Endothelial cell of umbilical vein (primary cell): ENCODE data around the gene MXI1. TPM values are rescaled to one million over a fixed set of nuclear protein-coding genes. Genes with fewer than 3 reads are reported as not detected.
"Not testable (repeated sequence)": the region's sequence is repeated elsewhere in the genome, so short reads cannot be mapped to it uniquely, and the experiment has no call there.

Experiments used
- BruUV-seq: library from RNA; stranded (reverse); fragments of 400-500 nt; replicated peaks from 2 replicates; lab custom pipeline; 2021; lab: Mats Ljungman, UMichigan
- CTCF ChIA-PET: fragments of 300-600, 350-600 bp; sonication (Branson Sonifier 250); formaldehyde crosslinking; loops from one replicate; lab custom pipeline; 2021; ENCODE audit warnings: antibody characterized with exemption, inconsistent platforms; lab: Charles Lee
- POLR2A ChIA-PET: fragments of 300-600, 350-600 bp; sonication (Branson Sonifier 250); formaldehyde crosslinking; loops from one replicate; lab custom pipeline; 2021; ENCODE audit warnings: antibody characterized with exemption, inconsistent platforms; lab: Charles Lee
- DNase-seq: peaks from one replicate; pipeline ENCODE4 v3.0.0-alpha.2; 2011; ENCODE audit warnings: low read depth, low spot score
- FAIRE-seq: peaks from 2 replicates; lab custom pipeline; 2011; peaks lifted over from hg19 to GRCh38; lab: Jason Lieb, UNC
- H2AFZ ChIP-seq: 2 replicates; pipeline ENCODE4 v1.6.0; 2012; ENCODE audit warnings: low read depth, low read length, control low read depth, inconsistent platforms
- H3K27ac ChIP-seq: 2 replicates; pipeline ENCODE4 v1.5.1; 2011; ENCODE audit warnings: low read depth, mild to moderate bottlenecking, control low read depth, low read length, moderate library complexity; ENCODE audit not compliant: insufficient read depth
- H3K27me3 ChIP-seq, 2 experiments: 2 replicates each; pipeline versions ENCODE4 v1.6.0 to v1.6.1; 2011; ENCODE audit warnings: low read length in 2 of 2, mixed read lengths in 1 of 2; ENCODE audit not compliant: control insufficient read depth in 2 of 2, insufficient read depth in 2 of 2
- H3K36me3 ChIP-seq, 2 experiments: 2 replicates in 1 of 2; 3 replicates in 1 of 2; pipeline ENCODE4 v1.5.1; 2011; ENCODE audit warnings: low read length in 2 of 2, mild to moderate bottlenecking in 1 of 2, moderate library complexity in 1 of 2; ENCODE audit not compliant: control insufficient read depth in 2 of 2, insufficient read depth in 2 of 2; ENCODE audit errors: extremely low read depth in 1 of 2
- H3K4me1 ChIP-seq: 3 replicates; pipeline ENCODE4 v1.5.1; 2011; ENCODE audit warnings: mild to moderate bottlenecking, low read length; ENCODE audit not compliant: control insufficient read depth, insufficient read depth; ENCODE audit errors: extremely low read depth
- H3K4me2 ChIP-seq: 2 replicates; pipeline ENCODE4 v1.6.1; 2011; ENCODE audit warnings: low read length, control low read depth, mixed read lengths; ENCODE audit not compliant: insufficient read depth
- H3K4me3 ChIP-seq, 3 experiments: fragments of 200-600 bp in 1 of 3; sonication (generic), shearing (Covaris generic) in 1 of 3; replicated peaks in 1 of 3; 2 replicates each; pipeline ENCODE4 v1.5.1; 2011 to 2016; ENCODE audit warnings: control low read depth in 3 of 3, low read length in 3 of 3, mild to moderate bottlenecking in 2 of 3, inconsistent platforms in 1 of 3, low read depth in 1 of 3, moderate library complexity in 1 of 3; ENCODE audit not compliant: insufficient read depth in 1 of 3
- H3K79me2 ChIP-seq: 2 replicates; pipeline ENCODE4 v1.6.0; 2012; ENCODE audit warnings: low read length, inconsistent platforms; ENCODE audit not compliant: control insufficient read depth, insufficient read depth
- H3K9ac ChIP-seq: replicated peaks from 2 replicates; pipeline ENCODE3; 2011; ENCODE audit warnings: low read length, control low read depth; ENCODE audit not compliant: insufficient read depth; ENCODE audit errors: extremely low read depth
- H3K9me1 ChIP-seq: replicated peaks from 3 replicates; pipeline ENCODE4 v1.6.0; 2011; ENCODE audit warnings: mild to moderate bottlenecking, low read length; ENCODE audit not compliant: control insufficient read depth, insufficient read depth; ENCODE audit errors: extremely low read depth
- H3K9me3 ChIP-seq: replicated peaks from 2 replicates; pipeline ENCODE4 v1.5.1; 2012; ENCODE audit warnings: low read length, inconsistent platforms; ENCODE audit not compliant: control insufficient read depth, insufficient read depth
- H4K20me1 ChIP-seq: replicated peaks from 2 replicates; pipeline ENCODE3; 2011; ENCODE audit warnings: mild to moderate bottlenecking, low read length; ENCODE audit not compliant: control insufficient read depth, insufficient read depth; ENCODE audit errors: extremely low read depth
- EZH2 ChIP-seq: IDR thresholded peaks from 2 replicates; pipeline ENCODE4 v1.6.1; 2012; ENCODE audit warnings: borderline replicate concordance, low read depth, mild to moderate bottlenecking, moderate library complexity, low read length, inconsistent platforms; ENCODE audit not compliant: severe bottlenecking
- FOS ChIP-seq: IDR thresholded peaks from 2 replicates; pipeline ENCODE4 v1.6.1; 2011; ENCODE audit warnings: mild to moderate bottlenecking, low read length, moderate library complexity, borderline replicate concordance; ENCODE audit not compliant: insufficient read depth
- GATA2 ChIP-seq: IDR thresholded peaks from 2 replicates; pipeline ENCODE4 v1.7.0; 2011; ENCODE audit warnings: low read depth, mild to moderate bottlenecking, moderate library complexity, mixed read lengths, low read length; ENCODE audit not compliant: insufficient read length, insufficient read depth
- JUN ChIP-seq: IDR thresholded peaks from 2 replicates; pipeline ENCODE4 v1.6.1; 2011; ENCODE audit warnings: borderline replicate concordance, low read depth; ENCODE audit not compliant: insufficient read length, insufficient read depth
- MYC ChIP-seq: IDR thresholded peaks from one replicate; pipeline ENCODE4 v1.6.1; 2011; ENCODE audit warnings: mild to moderate bottlenecking, low read depth, low read length
- POLR2A ChIP-seq: IDR thresholded peaks from 2 replicates; pipeline ENCODE4 v1.6.1; 2012; ENCODE audit warnings: low read depth, mild to moderate bottlenecking, control low read depth, low read length
- POLR2AphosphoS5 ChIP-seq: IDR thresholded peaks from 2 replicates; pipeline ENCODE4 v1.6.1; 2012; ENCODE audit warnings: low read depth, mild to moderate bottlenecking, control low read depth, low read length, moderate library complexity; ENCODE audit not compliant: insufficient read depth
- dilution Hi-C: fragments of 300-500 bp; cut with MboI; formaldehyde crosslinking; loops from one replicate; pipeline ENCODE4 v1.15.0; 2019; ENCODE audit warnings: low sequenced_read_pairs; ENCODE audit not compliant: extremely low pct_ligation_motif_present
- intact Hi-C: fragments of 100-400 bp; cut with micrococcal nuclease; formaldehyde crosslinking; loops from one replicate; pipeline ENCODE4 v1.10.0; 2022
- polyA plus RNA-seq, 4 experiments: library from polyadenylated mRNA; depleted of rRNA in 3 of 4; stranded (reverse) in 3 of 4; unstranded in 1 of 4; fragments of >200 nt; gene quantifications; 2 replicates each; pipeline versions ENCODE4 v1.2.1 to v1.2.3, GENCODE V29; 2011 to 2012; ENCODE audit warnings: missing spikeins in 1 of 4
- total RNA-seq: library from RNA; stranded (reverse); gene quantifications from 2 replicates; pipeline ENCODE4 v1.2.3, GENCODE V29; 2021
- TF ChIP-seq, protein P1 (sequence below): IDR thresholded peaks from 2 replicates; pipeline ENCODE4 v1.6.1; 2011; ENCODE audit not compliant: insufficient read depth, insufficient read length
- TF ChIP-seq, protein P2 (sequence below), 2 donors: IDR thresholded peaks; 1 replicate in 1 of 2; 2 replicates in 1 of 2; pipeline ENCODE4 v1.5.1; 2011; ENCODE audit warnings: low read length in 2 of 2, mild to moderate bottlenecking in 2 of 2, moderate library complexity in 2 of 2, control low read depth in 1 of 2, inconsistent platforms in 1 of 2, low read depth in 1 of 2; ENCODE audit not compliant: insufficient read depth in 1 of 2; ENCODE audit errors: extremely low read depth in 1 of 2

MXI1 gene
- total and polyA plus RNA-seq, 2 donors (not counting 3 experiments of a cell fraction or from before 2014, with no cell fraction given): 2.7 to 8.5 TPM

DNA sequence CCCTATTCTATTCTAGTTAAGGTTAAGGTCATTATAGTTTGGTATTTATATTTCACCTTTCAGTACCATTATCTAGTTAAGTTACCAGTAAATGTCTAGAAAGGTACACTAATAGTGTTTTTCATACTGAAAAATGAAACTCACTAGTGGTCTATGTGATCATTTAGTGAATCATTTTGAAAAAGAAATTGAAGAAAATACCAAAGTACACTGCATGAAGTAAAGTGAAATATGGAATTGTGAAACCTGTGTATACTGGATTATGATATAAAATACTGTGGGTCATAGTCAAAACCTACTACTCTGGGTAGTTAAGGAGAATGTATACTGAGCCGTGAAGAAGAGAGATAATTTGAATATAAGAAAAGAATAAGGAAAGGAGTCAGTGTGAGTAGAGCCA lies 44.0 kb downstream of the MXI1 start:
- H3K9me1 ChIP-seq, H3K79me2 ChIP-seq, H3K27ac ChIP-seq, dilution Hi-C loops, H3K9me3 ChIP-seq, intact Hi-C loops, H3K27me3 ChIP-seq, H3K4me1 ChIP-seq, FAIRE-seq, H3K36me3 ChIP-seq, H3K9ac ChIP-seq, POLR2A ChIA-PET, H2AFZ ChIP-seq, H4K20me1 ChIP-seq, BruUV-seq, H3K4me3 ChIP-seq, H3K4me2 ChIP-seq, DNase-seq: not testable (repeated sequence)
- CTCF ChIA-PET: interaction anchor here (1.2 kb wide), 1 partner anchor 367 kb away, joined by 3 read pairs; no protein-coding TSS in a partner anchor

DNA sequence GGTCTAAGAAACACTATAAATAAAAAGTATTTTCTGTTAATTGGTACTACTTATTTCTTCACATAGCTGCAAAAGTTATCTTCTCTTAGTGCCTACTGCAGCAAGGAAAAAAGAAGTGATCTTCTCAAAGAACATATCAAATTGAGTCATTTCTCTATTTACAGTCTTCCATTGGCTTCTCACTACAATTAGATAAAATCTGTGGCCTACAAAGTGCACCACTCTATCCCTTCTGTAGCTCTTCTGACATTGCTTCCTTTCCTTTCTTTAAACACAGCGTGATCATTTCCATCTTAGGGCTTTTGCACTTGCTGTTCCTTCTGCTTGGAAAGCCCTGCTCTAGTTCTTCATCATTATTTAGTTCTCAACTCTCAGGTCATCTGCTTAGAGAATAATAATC lies 44.7 kb downstream of the MXI1 start:
- Histone ChIP-seq H3K9ac (no peak overlapping the region), H3K4me3 (no peak overlapping the region), H3K9me1 (no peaks in the 10 kb centered on the region), H3K36me3 (no peaks in the 10 kb centered on the region), H3K4me1 (no peaks in the 10 kb centered on the region), H3K27me3 (no peaks in the 10 kb centered on the region), H2AFZ (no peak overlapping the region), H3K4me2 (no peak overlapping the region), H3K79me2 (no peaks in the 10 kb centered on the region), H3K9me3 (no peaks in the 10 kb centered on the region), H4K20me1 (no peaks in the 10 kb centered on the region), H3K27ac (no peak overlapping the region)
- no TSS peak for BruUV-seq
- POLR2A ChIA-PET: no interaction called here
- intact Hi-C loops (no loop called here), dilution Hi-C loops (no loop called here)
- TF ChIP-seq POLR2A (no peak), MYC (no peak), POLR2AphosphoS5 (no peak), GATA2 (no peak), EZH2 (no peak), FOS (no peak), JUN (no peak)
- TF ChIP-seq, protein P1, sequence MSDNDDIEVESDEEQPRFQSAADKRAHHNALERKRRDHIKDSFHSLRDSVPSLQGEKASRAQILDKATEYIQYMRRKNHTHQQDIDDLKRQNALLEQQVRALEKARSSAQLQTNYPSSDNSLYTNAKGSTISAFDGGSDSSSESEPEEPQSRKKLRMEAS: no peak
- TF ChIP-seq, protein P2, sequence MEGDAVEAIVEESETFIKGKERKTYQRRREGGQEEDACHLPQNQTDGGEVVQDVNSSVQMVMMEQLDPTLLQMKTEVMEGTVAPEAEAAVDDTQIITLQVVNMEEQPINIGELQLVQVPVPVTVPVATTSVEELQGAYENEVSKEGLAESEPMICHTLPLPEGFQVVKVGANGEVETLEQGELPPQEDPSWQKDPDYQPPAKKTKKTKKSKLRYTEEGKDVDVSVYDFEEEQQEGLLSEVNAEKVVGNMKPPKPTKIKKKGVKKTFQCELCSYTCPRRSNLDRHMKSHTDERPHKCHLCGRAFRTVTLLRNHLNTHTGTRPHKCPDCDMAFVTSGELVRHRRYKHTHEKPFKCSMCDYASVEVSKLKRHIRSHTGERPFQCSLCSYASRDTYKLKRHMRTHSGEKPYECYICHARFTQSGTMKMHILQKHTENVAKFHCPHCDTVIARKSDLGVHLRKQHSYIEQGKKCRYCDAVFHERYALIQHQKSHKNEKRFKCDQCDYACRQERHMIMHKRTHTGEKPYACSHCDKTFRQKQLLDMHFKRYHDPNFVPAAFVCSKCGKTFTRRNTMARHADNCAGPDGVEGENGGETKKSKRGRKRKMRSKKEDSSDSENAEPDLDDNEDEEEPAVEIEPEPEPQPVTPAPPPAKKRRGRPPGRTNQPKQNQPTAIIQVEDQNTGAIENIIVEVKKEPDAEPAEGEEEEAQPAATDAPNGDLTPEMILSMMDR (IDR thresholded peaks at IDR 0.05; ENCODE audit: extremely low read depth in 1 of 2, insufficient read depth in 1 of 2, low read depth in 1 of 2, low read length in 2 of 2): no peak
- CTCF ChIA-PET: interaction anchor here (1.2 kb wide), 1 partner anchor 368 kb away, joined by 3 read pairs; no protein-coding TSS in a partner anchor
- no peak for DNase-seq
- FAIRE-seq: no peak
